Parathyroid adenoma (tissue), 2 donors: Measurements from ENCODE around the gene TBL1XR1.
A peak's percentile ranks its signal among the peaks of the same experiment; 100 is the strongest.
"Not testable (repeated sequence)": the region's sequence is repeated elsewhere in the genome, so short reads cannot be mapped to it uniquely, and the experiment has no call there.

ENCODE experiments used
- H2AFZ ChIP-seq: fragments of 300-600 bp; sonication (generic); one replicate; pipeline ENCODE4 v1.7.0; 2017; ENCODE audit warnings: antibody characterized with exemption, mild to moderate bottlenecking
- H3K27ac ChIP-seq: fragments of 300-600 bp; sonication (generic); one replicate; pipeline ENCODE4 v1.7.0; 2017
- H3K27me3 ChIP-seq: fragments of 300-600 bp; sonication (generic); one replicate; pipeline ENCODE4 v1.7.0; 2017; ENCODE audit warnings: low read length; ENCODE audit not compliant: control insufficient read depth, insufficient read depth
- H3K36me3 ChIP-seq: fragments of 300-600 bp; sonication (generic); one replicate; pipeline ENCODE4 v1.7.0; 2017; ENCODE audit warnings: low read length; ENCODE audit not compliant: control insufficient read depth, insufficient read depth
- H3K4me1 ChIP-seq: fragments of 300-600 bp; sonication (generic); one replicate; pipeline ENCODE4 v1.7.0; 2017; ENCODE audit warnings: control low read depth
- H3K4me2 ChIP-seq: fragments of 300-600 bp; sonication (generic); one replicate; pipeline ENCODE4 v1.7.0; 2017; ENCODE audit warnings: low read length
- H3K4me3 ChIP-seq: fragments of 300-600 bp; sonication (generic); one replicate; pipeline ENCODE4 v1.7.0; 2017; ENCODE audit warnings: low read depth, low read length
- H3K79me2 ChIP-seq: fragments of 300-600 bp; sonication (generic); one replicate; pipeline ENCODE4 v1.7.0; 2017; ENCODE audit warnings: control low read depth
- H3K9ac ChIP-seq: fragments of 300-600 bp; sonication (generic); one replicate; pipeline ENCODE4 v1.7.0; 2017; ENCODE audit warnings: mild to moderate bottlenecking
- H3K9me3 ChIP-seq: fragments of 300-600 bp; sonication (generic); one replicate; pipeline ENCODE4 v1.7.0; 2017; ENCODE audit warnings: low read length; ENCODE audit not compliant: control insufficient read depth
- CTCF ChIP-seq: fragments of 300-600 bp; sonication (generic); IDR thresholded peaks from one replicate; pipeline ENCODE4 v1.7.0; 2017; ENCODE audit warnings: antibody characterized with exemption, mild to moderate bottlenecking
- donor health status: primary hyperparathyroidism.

Gene TBL1XR1

GRCh38 chr3:177203689-177204395 is 6.6 kb upstream of the TBL1XR1 start:
- Histone ChIP-seq H3K79me2 (no peaks in the 10 kb centered on the region), H3K4me3 (no peak overlapping the region), H3K27ac (no peak overlapping the region), H3K4me2 (no peak overlapping the region), H3K36me3 (no peaks in the 10 kb centered on the region), H2AFZ (no peak overlapping the region), H3K27me3 (no peaks in the 10 kb centered on the region), H3K9me3 (no peaks in the 10 kb centered on the region), H3K4me1 (peaks cover 4% of the 10 kb centered on the region), H3K9ac (no peak overlapping the region)
- no peak for TF ChIP-seq CTCF

- H2AFZ ChIP-seq, H3K4me3 ChIP-seq, H3K9me3 ChIP-seq, H3K36me3 ChIP-seq, H3K4me2 ChIP-seq, H3K27ac ChIP-seq, H3K9ac ChIP-seq, H3K79me2 ChIP-seq, H3K4me1 ChIP-seq, H3K27me3 ChIP-seq: not testable (repeated sequence)
Observed at GRCh38 chr3:177203016-177203415, 5.7 kb upstream of the TBL1XR1 start.

GRCh38 chr3:177201700-177202397 is 4.6 kb upstream of the TBL1XR1 start:
- Histone ChIP-seq H3K9me3 (no peaks in the 10 kb centered on the region), H3K27ac (no peak overlapping the region), H3K27me3 (no peaks in the 10 kb centered on the region), H3K36me3 (no peaks in the 10 kb centered on the region), H3K4me1 (peaks cover 5% of the 10 kb centered on the region), H2AFZ (peak overlapping the region; percentile 30), H3K4me3 (no peak overlapping the region), H3K79me2 (no peaks in the 10 kb centered on the region), H3K9ac (no peak overlapping the region), H3K4me2 (no peak overlapping the region)
- TF ChIP-seq CTCF: no peak

DNA sequence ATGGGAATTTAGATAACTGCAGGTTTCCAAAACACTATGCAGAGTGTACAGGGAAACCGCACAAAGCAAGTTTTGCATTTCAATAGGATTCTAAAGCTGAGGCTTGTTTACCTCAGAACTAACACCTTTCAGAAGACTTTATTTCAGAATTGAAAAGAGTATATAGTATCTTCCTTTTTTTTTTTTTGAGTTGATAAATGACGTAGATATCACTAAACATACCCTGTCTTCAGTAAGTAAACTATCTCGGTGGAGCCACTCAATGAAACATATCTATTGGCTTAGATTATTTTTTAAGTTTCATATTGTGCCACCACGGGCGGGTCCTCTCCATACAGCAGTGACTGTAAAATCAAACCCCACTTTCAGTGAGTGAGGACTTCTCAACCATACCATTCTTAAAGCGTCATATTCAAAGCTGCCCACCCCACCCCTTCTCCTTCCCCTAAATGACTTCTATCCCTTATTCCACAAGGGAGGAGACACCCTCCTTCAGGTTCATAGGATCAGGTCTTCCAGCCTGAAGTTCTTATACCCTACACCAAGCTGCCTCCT is 2.0 kb upstream of the TBL1XR1 start:
- peak overlapping the region; percentile 91 for H3K4me2 ChIP-seq
- no peaks in the 10 kb centered on the region for H3K27me3 ChIP-seq
- H3K9me3 ChIP-seq: no peaks in the 10 kb centered on the region
- H3K9ac ChIP-seq: no peak overlapping the region
- peak overlapping the region; percentile 92 for H3K27ac ChIP-seq
- TF ChIP-seq CTCF: no peak
- H2AFZ ChIP-seq: peak overlapping the region; percentile 84
- H3K79me2 ChIP-seq: peaks cover 19% of the 10 kb centered on the region
- H3K36me3 ChIP-seq: no peaks in the 10 kb centered on the region
- H3K4me3 ChIP-seq: peak overlapping the region; percentile 70
- peaks cover 8% of the 10 kb centered on the region for H3K4me1 ChIP-seq

- peaks cover 30% of the 10 kb centered on the region for H3K79me2 ChIP-seq
- TF ChIP-seq CTCF: no peak
- H3K4me3 ChIP-seq: peak overlapping the region; percentile 70
- no peaks in the 10 kb centered on the region for H3K9me3 ChIP-seq
- H3K9ac ChIP-seq: no peak overlapping the region
- H3K27ac ChIP-seq: peak overlapping the region; percentile 92
- H3K4me2 ChIP-seq: peak overlapping the region; percentile 91
- H3K36me3 ChIP-seq: no peaks in the 10 kb centered on the region
- H3K4me1 ChIP-seq: peaks cover 11% of the 10 kb centered on the region
- no peaks in the 10 kb centered on the region for H3K27me3 ChIP-seq
- H2AFZ ChIP-seq: peak overlapping the region; percentile 84
Observed at GRCh38 chr3:177197727-177198460, 612 bp upstream of the TBL1XR1 start.
